Measurements from ENCODE around the gene LRFN2.

GRCh38 chr6:40623178-40623577, 36.0 kb upstream of the LRFN2 start:
- no peak for TF ChIP-seq EZH2phosphoT487 (IDR thresholded peaks at IDR 0.05; ENCODE audit: borderline replicate concordance, low read length)
- TF ChIP-seq EZH2 (IDR thresholded peaks at IDR 0.05; ENCODE audit: low read length, unreplicated experiment), result no peak
